Uterus (tissue), 4 donors: ENCODE measurements around the gene MEF2C. TPM values are rescaled to one million over a fixed set of nuclear protein-coding genes. Genes with fewer than 3 reads are reported as not detected.
A peak's percentile ranks its signal among the peaks of the same experiment; 100 is the strongest.

Experiments used
- DNase-seq, 2 donors: peaks; one replicate each; pipeline ENCODE4 v3.0.0-alpha.2; 2019 to 2020
- H3K27ac ChIP-seq, 2 donors: fragments of 200-600 bp; sonication (generic); 1 replicate in 1 of 2; 2 replicates in 1 of 2; pipeline ENCODE4 v1.5.1; 2016 to 2018
- H3K27me3 ChIP-seq, 2 donors: fragments of 200-600 bp; sonication (generic); one replicate each; pipeline ENCODE4 v1.5.1; 2018 to 2019; ENCODE audit warnings: control low read depth in 1 of 2
- H3K36me3 ChIP-seq, 2 donors: fragments of 200-600 bp; sonication (generic); one replicate each; pipeline ENCODE4 v1.5.1; 2019; ENCODE audit warnings: control low read depth in 1 of 2
- H3K4me1 ChIP-seq, 2 donors: fragments of 200-600 bp; sonication (generic); one replicate each; pipeline ENCODE4 v1.5.1; 2018 to 2019; ENCODE audit warnings: control low read depth in 1 of 2
- H3K4me3 ChIP-seq, 2 donors: fragments of 200-600 bp; sonication (generic); 1 replicate in 1 of 2; 2 replicates in 1 of 2; pipeline ENCODE4 v1.5.1; 2018 to 2019; ENCODE audit warnings: mild to moderate bottlenecking in 1 of 2
- H3K9me3 ChIP-seq, 2 donors: fragments of 200-600 bp; sonication (generic); one replicate each; pipeline ENCODE4 v1.5.1; 2019; ENCODE audit warnings: control low read depth in 1 of 2
- CTCF ChIP-seq, 4 experiments: fragments of 200-600 bp in 2 of 4; fragments of 450-650 bp in 2 of 4; sonication (generic) in 2 of 4; IDR thresholded peaks; one replicate each; pipeline ENCODE4 v1.5.1; 2016 to 2019; ENCODE audit warnings: antibody characterized with exemption in 4 of 4, mild to moderate bottlenecking in 2 of 4, moderate library complexity in 1 of 4
- POLR2A ChIP-seq, 2 donors: fragments of 450-650 bp; IDR thresholded peaks; one replicate each; pipeline ENCODE4 v1.6.1; 2016; ENCODE audit warnings: antibody characterized with exemption in 2 of 2, mild to moderate bottlenecking in 1 of 2, moderate library complexity in 1 of 2
- intact Hi-C: fragments of 100-400 bp; cut with DNase I; formaldehyde crosslinking; loops from one replicate; pipeline ENCODE4 v1.15.1; 2023; ENCODE audit warnings: low total_unique reads
- total RNA-seq, 4 donors: library from RNA; depleted of rRNA in 3 of 4; stranded (reverse); fragments of >200 nt in 3 of 4; gene quantifications; one replicate each; pipeline versions ENCODE4 v1.1.0 to v1.2.4, GENCODE V29; 2014 to 2023
- donor health status: DM: yes; HTN: yes; CAD: no.

Gene MEF2C
- total RNA-seq, 4 donors from 2014 or later = 30.3 to 134 (median 70.3) TPM

GRCh38 chr5:88846434-88846833, 36.5 kb downstream of the MEF2C start:
- Histone ChIP-seq H3K4me3 (no peak overlapping the region), H3K4me1 (peaks cover 0 to 4% of the 10 kb centered on the region in 2 donors), H3K27me3 (no peaks in the 10 kb centered on the region), H3K27ac (no peak overlapping the region), H3K36me3 (no peaks in the 10 kb centered on the region), H3K9me3 (no peaks in the 10 kb centered on the region)
- TF ChIP-seq POLR2A (IDR thresholded peaks at IDR 0.05) (no peak), CTCF (IDR thresholded peaks at IDR 0.05) (no peak)
- intact Hi-C loops = no loop called here
- DNase-seq = no peak

GRCh38 chr5:88845081-88845697, 37.8 kb downstream of the MEF2C start:
- intact Hi-C loops = no loop called here
- DNase-seq = no peak
- peaks cover 0 to 4% of the 10 kb centered on the region in 2 donors for H3K4me1 ChIP-seq
- no peaks in the 10 kb centered on the region for H3K27me3 ChIP-seq
- H3K4me3 ChIP-seq = no peak overlapping the region
- H3K27ac ChIP-seq = no peak overlapping the region
- H3K36me3 ChIP-seq = no peaks in the 10 kb centered on the region
- H3K9me3 ChIP-seq = no peaks in the 10 kb centered on the region
- TF ChIP-seq POLR2A (IDR thresholded peaks at IDR 0.05) (no peak), CTCF (IDR thresholded peaks at IDR 0.05) (no peak)

GRCh38 chr5:88842784-88843183, 40.2 kb downstream of the MEF2C start:
- no peaks in the 10 kb centered on the region for H3K27me3 ChIP-seq
- H3K4me1 ChIP-seq = peaks cover 0 to 4% of the 10 kb centered on the region in 2 donors
- no peak overlapping the region for H3K27ac ChIP-seq
- H3K36me3 ChIP-seq = no peaks in the 10 kb centered on the region
- no peak overlapping the region for H3K4me3 ChIP-seq
- H3K9me3 ChIP-seq = no peaks in the 10 kb centered on the region
- DNase-seq = no peak
- TF ChIP-seq CTCF (IDR thresholded peaks at IDR 0.05) = no peak
- no peak for TF ChIP-seq POLR2A (IDR thresholded peaks at IDR 0.05)
- intact Hi-C loops = no loop called here

- peak overlapping the region in 1 of 2 donors; percentile 11 for H3K27ac ChIP-seq
- no peak for DNase-seq
- H3K4me3 ChIP-seq = no peak overlapping the region
- peaks cover 0 to 4% of the 10 kb centered on the region in 2 donors for H3K4me1 ChIP-seq
- TF ChIP-seq POLR2A (IDR thresholded peaks at IDR 0.05) = no peak
- no peak for TF ChIP-seq CTCF (IDR thresholded peaks at IDR 0.05)
- no peaks in the 10 kb centered on the region for H3K27me3 ChIP-seq
- intact Hi-C loops = no loop called here
- H3K9me3 ChIP-seq = no peaks in the 10 kb centered on the region
- no peaks in the 10 kb centered on the region for H3K36me3 ChIP-seq
Observed at GRCh38 chr5:88841212-88841611, 41.8 kb downstream of the MEF2C start.

GRCh38 chr5:88840495-88840894, 42.5 kb downstream of the MEF2C start:
- Histone ChIP-seq H3K27ac (peak overlapping the region in 1 of 2 donors; percentile 87), H3K4me3 (no peak overlapping the region), H3K36me3 (no peaks in the 10 kb centered on the region), H3K27me3 (no peaks in the 10 kb centered on the region), H3K4me1 (peaks cover 0 to 4% of the 10 kb centered on the region in 2 donors), H3K9me3 (no peaks in the 10 kb centered on the region)
- intact Hi-C loops = no loop called here
- DNase-seq = no peak
- TF ChIP-seq CTCF (IDR thresholded peaks at IDR 0.05) (no peak), POLR2A (IDR thresholded peaks at IDR 0.05) (no peak)
